HG03064 (cell line): ENCODE data around the gene PDE4A.

Experiments used
- ATAC-seq: cut with Tn5 transposase; IDR thresholded peaks from one replicate; pipeline ENCODE4 v1.9.1; 2021; ENCODE audit warnings: low read depth; ENCODE audit not compliant: unreplicated experiment

PDE4A gene

DNA sequence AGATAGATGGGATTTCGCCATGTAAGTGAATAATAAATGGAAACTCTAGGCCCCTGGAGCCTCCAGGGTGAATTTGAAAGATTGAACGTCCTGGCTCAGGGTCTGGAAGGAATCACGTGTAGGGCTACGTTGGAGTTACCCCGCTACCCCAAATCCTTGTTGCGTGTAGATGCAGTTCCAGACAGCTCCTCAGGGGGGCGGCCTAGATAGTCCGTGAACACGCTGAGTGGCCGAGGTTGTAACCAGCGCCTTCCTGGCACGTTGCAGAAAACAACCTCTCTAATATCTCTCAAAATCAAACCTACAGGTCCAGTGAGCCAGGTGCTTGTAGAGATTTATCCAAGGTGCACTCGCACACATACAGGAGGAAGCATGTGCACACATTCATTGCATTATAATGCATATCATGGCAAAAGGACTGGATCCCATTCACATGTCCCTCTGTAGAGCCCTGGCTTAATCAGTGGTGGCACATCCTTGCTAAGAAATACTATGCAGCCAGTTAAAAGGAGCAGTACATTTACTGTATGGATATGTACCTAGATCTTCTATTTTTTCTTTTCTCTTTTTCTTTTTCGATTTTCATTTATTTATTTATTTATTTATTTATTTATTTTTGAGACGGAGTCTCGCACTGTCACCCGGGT, 85.4 kb downstream of the PDE4A start:
- no peak for ATAC-seq

DNA sequence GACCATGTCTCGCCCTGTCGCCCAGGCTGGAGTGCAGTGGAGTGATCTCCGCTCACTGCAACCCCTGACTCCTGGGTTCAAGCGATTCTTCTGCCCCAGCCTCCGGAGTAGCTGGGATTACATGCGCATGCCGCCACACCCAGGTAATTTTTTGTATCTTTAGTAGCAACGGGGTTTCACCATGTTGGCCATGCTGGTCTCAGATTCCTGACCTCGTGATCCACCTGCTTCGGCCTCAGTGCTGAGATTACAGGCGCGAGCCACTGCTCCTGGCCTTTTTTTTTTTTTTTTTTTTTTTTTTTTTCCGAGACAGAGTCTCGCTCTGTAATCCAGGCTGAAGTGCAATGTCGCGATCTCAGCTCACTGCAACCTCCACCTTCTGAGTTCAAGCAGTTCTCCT, 87.7 kb downstream of the PDE4A start:
- no peak for ATAC-seq

DNA sequence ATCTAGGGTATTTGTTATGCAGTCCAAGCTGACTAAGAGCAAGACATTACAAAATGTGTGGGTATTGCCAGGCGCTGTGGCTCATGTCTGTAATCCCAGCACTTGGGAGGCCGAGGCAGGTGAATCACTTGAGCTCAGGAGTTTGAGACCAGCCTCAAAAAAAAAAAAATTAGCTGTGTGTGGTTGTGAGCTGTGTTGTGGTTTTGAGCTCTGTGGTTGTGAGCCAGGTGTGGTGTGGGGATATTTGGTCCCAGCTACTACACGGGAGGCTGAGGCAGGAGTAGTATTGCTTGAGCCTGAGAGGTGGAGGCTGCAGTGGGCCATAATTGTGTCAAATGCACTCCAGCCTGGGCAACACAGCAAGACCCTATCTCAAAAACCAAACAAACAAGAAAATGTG, 88.4 kb downstream of the PDE4A start:
- no peak for ATAC-seq

DNA sequence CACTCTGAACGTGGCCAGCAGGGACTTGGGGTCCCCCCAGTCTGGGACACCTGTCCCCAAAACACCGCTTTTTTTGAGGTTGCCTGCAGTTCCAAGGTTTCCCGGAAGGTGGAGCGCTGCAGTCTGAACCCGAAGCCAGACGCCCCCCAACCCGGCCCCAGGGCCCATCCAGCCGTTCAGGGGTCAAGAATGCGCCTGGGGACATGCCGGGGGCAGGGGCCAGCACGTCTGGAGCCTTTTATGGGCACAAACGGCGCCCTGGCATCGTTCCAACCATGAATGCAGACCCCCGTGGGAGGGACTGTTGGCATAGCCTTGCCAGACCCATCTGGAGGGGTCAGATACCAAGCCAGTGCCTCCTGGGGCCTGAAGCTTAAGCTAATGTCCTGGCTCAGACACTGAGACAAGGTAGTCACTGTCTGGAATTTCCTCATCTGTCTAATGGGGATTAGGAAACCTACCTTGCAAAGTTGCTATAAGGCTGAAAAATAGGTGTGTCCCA, 90.0 kb downstream of the PDE4A start:
- no peak for ATAC-seq

DNA sequence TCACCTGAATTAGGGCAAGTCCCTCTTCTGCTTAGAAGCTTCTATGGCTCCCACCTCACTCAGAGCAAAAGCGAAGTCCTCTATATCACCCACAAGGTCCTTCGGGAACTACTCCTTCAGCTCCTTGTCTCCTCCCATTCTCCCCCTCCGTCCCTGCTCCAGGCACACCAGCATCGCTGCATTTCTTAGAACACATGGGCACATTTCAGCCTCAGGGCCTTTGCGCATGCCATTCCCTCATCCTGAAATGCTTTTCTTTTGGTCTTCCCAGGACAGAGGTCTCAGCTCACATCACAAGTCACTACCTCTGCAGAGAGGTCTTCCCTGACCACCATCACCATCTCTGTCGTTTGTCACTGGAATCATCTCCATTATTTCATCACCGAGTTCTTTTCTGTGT, 92.9 kb downstream of the PDE4A start:
- ATAC-seq = no peak

DNA sequence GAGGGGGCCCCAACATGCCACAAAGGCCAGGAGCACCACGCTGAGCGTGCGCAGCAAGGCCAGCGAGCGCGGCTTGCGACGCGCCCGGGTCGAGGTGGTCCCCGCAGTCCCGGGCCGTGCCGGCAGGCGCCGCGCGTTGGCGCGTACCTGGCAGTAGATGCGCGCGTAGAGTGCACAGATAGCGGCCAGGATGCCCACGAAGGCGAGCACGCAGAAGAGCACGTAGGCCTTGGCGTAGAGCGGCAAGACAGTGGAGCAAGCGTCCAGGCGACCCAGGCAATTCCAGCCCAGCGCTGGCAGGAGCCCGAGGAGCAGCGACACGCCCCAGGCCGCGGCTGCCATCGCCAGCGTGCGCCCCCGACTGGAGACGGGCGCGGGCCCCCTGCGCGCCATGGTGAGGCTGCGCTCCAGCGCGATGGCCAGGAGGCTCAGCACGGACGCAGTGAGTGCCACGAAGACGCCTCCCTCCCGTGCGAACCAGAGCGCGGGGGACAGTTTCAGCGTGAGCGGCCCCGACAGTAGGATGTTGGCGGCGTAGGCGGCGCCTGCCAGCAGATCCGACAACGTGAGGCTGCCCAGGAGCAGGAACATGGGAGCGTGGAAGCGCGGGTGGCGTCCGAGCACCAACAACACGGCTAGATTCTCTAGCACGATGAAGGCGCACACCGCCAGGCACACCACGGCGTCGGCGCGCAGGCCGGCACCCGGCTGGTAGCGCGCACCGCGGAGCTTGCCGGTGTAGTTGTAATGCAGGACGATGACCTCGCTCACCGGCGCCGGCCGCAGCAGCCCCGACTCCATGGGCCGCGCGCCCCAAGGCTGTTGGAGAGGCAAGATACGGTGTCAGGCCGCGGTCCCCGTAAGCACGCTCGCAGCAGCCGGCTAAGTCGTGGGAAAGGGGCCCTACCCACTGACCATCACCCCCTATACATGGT, 94.1 kb downstream of the PDE4A start:
- no peak for ATAC-seq

DNA sequence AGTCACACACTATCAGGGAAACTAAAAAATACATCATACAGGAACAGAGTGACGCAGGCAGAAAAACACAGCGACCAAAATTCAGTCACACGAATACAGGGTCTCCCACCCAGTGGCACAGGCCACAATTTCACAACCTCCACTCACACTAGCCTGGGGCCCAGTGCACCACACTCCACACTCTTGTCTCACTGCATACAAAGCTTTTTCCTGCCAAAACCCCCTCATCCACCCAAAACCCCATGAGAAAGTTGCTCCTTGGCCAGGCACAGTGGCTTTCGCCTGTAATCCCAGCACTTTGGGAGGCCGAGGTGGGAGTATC, 95.7 kb downstream of the PDE4A start:
- ATAC-seq = no peak

DNA sequence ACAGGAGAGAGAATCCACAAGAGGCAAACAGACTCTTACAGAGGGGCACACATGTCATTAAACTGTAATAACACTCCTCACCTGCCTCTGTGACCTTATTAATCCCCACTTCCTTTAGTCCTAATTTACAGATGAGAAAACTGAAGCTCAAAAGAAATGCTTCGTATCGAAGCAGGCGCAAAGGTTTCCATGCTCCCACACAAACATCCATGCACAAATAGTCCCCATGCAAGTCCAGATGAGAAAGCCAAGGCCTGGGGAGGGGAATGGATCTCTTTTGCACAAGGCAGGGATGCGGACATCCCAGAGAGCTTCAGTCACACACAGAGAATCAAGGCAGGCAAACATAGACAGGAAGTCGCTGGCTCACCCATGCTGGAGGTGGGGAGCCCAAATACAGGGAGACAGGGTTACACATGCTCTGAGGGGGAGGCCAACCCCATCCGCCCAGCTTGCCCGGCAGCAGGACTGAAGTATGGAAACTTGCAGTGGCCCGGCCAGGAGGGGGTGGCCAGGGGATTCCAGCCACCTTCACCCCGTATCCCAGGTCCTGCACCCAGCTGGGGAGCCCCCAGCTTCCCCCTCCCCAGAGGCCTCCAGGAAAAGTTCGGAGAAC, 96.4 kb downstream of the PDE4A start:
- ATAC-seq = no peak

DNA sequence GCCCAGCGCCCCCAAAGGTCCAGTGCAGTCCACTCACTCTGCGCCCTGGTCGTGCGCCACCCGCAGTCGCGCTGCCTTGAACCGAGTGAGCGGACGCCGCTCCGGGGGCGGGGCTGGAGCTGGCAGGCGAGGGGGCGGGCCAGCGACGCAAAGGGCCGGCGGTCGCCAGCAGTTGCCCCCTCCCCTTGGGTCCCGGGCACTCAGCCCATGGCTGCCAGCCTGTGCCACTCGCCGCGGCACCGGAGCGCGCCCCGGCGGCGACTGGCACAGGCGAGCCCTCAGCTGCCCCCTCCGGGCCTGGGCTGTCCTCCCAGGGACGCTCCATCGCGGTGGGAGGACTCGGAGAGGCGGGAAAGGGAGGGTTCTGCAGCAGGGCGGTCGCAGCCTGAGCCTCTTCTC, 97.0 kb downstream of the PDE4A start, which contains the start of gene S1PR5:
S1PR5 (minus strand) TSS at position 87 of the 399 bp plus-strand sequence. CDS start 2,436 bp downstream, outside the sequence.
- no peak for ATAC-seq

DNA sequence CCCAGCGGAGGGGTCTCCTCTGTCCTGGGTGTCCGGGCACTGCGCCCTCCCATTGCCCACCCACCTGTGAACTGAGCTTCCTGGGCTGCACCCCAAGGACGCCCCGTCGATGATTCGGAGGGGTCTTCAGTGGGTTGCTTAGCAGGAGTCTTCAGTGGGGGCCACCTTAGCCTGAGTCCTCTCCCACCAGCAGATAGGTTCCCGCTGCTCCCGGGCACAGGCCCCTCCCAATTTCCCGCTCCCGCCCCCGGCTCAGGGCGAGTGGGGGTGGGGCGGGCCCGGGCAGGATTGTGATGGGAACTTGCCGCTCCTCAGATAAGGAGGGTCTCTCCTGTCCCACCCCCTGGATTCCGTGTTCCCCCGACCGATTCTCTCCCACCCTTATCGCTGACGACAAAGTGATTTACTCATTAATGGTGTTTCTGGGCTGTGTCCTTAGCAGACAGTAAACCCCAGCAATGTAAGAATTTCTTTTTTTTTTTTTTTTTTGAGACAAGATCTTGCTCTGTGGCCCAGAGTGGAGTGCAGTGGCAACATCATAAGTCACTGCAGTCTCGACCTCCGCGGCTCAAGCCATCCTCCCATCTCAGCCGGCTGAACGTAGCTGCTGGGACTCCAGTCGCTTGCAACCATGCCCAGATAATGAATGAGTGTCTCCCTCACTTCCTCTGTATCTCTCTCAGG, 97.6 kb downstream of the PDE4A start:
- ATAC-seq = no peak

DNA sequence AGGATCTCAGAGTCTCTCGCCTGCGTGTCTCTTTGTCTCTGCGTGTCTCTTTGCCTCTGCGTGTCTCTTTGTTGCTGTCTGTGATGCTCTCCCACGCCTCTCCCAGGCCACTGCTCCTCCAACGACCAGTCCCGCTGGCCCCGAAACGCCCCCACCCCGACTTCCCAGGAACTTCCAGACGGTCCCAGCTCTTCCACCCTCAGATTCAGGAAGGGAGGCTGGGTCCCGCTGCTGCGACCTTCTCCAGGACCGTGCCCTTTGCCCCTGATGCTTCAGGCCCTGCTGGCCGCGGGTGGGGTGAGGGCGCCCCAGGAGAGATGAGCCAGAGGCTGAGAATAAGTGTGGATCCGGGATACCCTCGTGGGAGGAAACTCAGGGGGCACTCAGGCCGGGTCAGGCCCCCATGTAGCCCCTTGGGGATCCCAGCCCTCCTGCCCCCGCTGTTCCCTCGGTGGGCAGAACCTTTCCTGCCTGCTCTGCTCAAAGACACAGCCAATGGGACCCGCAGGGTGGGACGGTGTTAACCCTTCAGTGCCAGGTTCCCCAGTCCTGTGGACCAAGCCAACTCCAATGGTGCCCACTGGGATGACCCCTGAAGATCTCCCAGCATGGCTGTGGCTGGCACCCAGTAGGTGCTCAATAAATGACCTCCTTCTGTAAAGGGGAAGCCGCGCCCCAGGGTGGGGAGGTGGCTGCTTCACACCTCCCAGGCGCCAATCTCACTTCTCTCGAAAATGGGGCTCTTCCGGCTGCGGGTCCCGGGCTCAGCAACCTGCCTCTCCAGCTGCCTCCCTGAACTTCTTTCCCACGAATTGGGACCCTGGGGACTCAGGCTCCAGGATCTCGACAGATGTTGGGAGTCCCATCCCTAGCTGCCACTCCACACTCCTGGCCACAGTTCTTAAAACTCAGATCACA, 98.4 kb downstream of the PDE4A start:
- ATAC-seq = no peak
